H1 (cell line): ENCODE results near the gene ATP2B1.

Source experiments
- CHD2 ChIP-seq: IDR thresholded peaks from 2 replicates; pipeline ENCODE4 v1.6.1; 2012; ENCODE audit warnings: low read length, improper control_type of control experiment
- CREB1 ChIP-seq: IDR thresholded peaks from 2 replicates; pipeline ENCODE4 v1.6.1; 2012; ENCODE audit warnings: inconsistent platforms
- EP300 ChIP-seq, 2 experiments: IDR thresholded peaks; 1 replicate in 1 of 2; 2 replicates in 1 of 2; pipeline ENCODE4 v1.6.1; 2011 to 2012; ENCODE audit warnings: low read depth in 2 of 2, low read length in 2 of 2, mild to moderate bottlenecking in 2 of 2, borderline replicate concordance in 1 of 2, inconsistent platforms in 1 of 2, moderate library complexity in 1 of 2
- FOSL1 ChIP-seq: IDR thresholded peaks from 2 replicates; pipeline ENCODE4 v1.6.1; 2011; ENCODE audit warnings: mild to moderate bottlenecking, low read depth, low read length, moderate library complexity; ENCODE audit not compliant: insufficient read depth
- JUN ChIP-seq: IDR thresholded peaks from 2 replicates; pipeline ENCODE4 v1.6.1; 2011; ENCODE audit warnings: low read depth, mild to moderate bottlenecking, improper control_type of control experiment, low read length
- KDM5A ChIP-seq: fragments of 200-600 bp; IDR thresholded peaks from 2 replicates; pipeline ENCODE4 v1.7.1; 2012; ENCODE audit warnings: mild to moderate bottlenecking, low read length, inconsistent platforms, mixed read lengths
- POLR2AphosphoS5 ChIP-seq: IDR thresholded peaks from 2 replicates; pipeline ENCODE4 v1.6.1; 2011; ENCODE audit warnings: low read depth, low read length
- RFX5 ChIP-seq: IDR thresholded peaks from 2 replicates; pipeline ENCODE4 v1.6.1; 2011; ENCODE audit warnings: low read depth, low read length, improper control_type of control experiment, borderline replicate concordance
- ZNF274 ChIP-seq: IDR thresholded peaks from 2 replicates; pipeline ENCODE4 v1.7.0; 2012; ENCODE audit warnings: low read length, borderline replicate concordance; ENCODE audit errors: extremely low read depth
- TF ChIP-seq, protein P1 (sequence below), 3 experiments: IDR thresholded peaks; 1 replicate in 2 of 3; 2 replicates in 1 of 3; pipeline versions ENCODE4 v1.5.1 to v1.6.1; 2011; ENCODE audit warnings: low read length in 3 of 3, mild to moderate bottlenecking in 3 of 3, inconsistent platforms in 2 of 3, low read depth in 1 of 3, moderate library complexity in 1 of 3; ENCODE audit not compliant: insufficient read depth in 1 of 3; ENCODE audit errors: control extremely low read depth in 1 of 3
- TF ChIP-seq, protein P2 (sequence below): IDR thresholded peaks from 2 replicates; pipeline ENCODE4 v1.6.1; 2012; ENCODE audit warnings: low read length, inconsistent platforms

DNA sequence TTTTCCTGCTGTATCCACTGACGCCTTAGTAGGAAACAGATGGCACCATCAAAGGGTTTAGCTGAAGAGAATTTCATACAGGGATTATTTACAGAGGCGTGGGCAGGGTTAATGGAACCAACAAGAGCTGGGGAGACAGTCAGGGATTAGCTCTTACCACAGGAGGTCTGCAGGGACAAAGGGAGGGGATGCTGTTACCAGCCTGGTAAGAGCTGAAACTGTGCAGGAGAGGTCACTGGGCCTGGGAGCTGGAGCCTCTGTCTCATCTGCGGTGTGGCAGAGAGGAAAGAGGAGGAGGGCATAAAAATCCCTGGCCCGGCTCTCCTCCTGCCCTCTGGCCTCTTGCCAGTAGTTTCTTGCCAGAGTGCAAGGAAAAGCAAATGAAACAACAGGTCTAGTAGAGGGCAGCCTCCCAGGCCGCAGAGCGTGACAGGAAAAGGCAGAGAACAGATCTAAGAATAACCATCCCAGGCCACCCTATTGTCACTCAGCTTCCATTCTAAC is 163.9 kb downstream of the ATP2B1 start:
- TF ChIP-seq KDM5A (no peak), JUN (no peak), CHD2 (no peak), CREB1 (no peak), RFX5 (no peak), FOSL1 (no peak), POLR2AphosphoS5 (no peak), ZNF274 (no peak), EP300 (IDR thresholded peaks at IDR 0.05; ENCODE audit: borderline replicate concordance in 1 of 2, low read depth in 2 of 2, low read length in 2 of 2) (no peak)
- TF ChIP-seq, protein P1, sequence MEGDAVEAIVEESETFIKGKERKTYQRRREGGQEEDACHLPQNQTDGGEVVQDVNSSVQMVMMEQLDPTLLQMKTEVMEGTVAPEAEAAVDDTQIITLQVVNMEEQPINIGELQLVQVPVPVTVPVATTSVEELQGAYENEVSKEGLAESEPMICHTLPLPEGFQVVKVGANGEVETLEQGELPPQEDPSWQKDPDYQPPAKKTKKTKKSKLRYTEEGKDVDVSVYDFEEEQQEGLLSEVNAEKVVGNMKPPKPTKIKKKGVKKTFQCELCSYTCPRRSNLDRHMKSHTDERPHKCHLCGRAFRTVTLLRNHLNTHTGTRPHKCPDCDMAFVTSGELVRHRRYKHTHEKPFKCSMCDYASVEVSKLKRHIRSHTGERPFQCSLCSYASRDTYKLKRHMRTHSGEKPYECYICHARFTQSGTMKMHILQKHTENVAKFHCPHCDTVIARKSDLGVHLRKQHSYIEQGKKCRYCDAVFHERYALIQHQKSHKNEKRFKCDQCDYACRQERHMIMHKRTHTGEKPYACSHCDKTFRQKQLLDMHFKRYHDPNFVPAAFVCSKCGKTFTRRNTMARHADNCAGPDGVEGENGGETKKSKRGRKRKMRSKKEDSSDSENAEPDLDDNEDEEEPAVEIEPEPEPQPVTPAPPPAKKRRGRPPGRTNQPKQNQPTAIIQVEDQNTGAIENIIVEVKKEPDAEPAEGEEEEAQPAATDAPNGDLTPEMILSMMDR (IDR thresholded peaks at IDR 0.05; ENCODE audit: control extremely low read depth in 1 of 3, insufficient read depth in 1 of 3, low read depth in 1 of 3, low read length in 3 of 3) = no peak
- TF ChIP-seq, protein P2, sequence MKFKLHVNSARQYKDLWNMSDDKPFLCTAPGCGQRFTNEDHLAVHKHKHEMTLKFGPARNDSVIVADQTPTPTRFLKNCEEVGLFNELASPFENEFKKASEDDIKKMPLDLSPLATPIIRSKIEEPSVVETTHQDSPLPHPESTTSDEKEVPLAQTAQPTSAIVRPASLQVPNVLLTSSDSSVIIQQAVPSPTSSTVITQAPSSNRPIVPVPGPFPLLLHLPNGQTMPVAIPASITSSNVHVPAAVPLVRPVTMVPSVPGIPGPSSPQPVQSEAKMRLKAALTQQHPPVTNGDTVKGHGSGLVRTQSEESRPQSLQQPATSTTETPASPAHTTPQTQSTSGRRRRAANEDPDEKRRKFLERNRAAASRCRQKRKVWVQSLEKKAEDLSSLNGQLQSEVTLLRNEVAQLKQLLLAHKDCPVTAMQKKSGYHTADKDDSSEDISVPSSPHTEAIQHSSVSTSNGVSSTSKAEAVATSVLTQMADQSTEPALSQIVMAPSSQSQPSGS = no peak
